CD1c-positive myeloid dendritic cell (primary cell): ENCODE measurements around the gene ZNF768.
A peak's percentile ranks its signal among the peaks of the same experiment; 100 is the strongest.

Experiments
- DNase-seq: peaks from one replicate; pipeline ENCODE4 v3.0.0-alpha.2; 2016; ENCODE audit errors: extremely low spot score

ZNF768 gene

DNA sequence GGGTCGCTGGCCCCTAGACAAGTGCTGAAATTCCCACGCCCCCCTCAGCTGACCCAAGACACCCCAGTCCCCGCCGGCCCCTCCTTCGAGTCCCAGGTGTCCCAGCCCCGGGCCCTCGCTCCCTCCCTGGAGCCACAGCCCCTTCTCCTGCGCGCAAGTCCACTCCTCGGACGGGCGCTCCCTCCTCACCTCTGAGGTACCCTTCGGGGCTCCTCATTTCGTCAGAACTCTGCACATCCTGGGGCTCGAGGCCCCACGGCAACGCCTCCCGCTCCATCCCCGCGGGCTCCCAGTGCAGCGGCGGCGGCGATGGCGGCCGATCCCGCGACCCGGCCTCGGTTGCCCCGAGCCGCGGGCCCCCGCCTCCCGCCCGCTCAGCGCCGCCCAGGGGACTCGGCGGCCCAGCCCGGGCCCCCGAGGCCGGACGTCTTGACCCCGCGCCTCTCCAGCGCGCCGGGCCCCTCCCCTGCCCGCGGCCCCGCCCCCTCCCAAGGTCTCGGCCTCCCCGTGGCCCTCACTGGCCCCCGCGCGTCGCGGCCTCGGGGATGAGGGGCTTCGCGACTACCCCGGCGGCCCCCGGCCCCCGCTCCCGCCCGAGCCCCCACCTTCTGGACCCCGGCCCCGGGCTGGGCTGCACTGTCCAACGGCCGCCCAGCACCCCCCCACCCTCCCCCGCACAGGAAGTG, at the start of gene ZNF768:
Gene ZNF768, minus strand, starts transcription at position 430 of the 686 bp plus-strand sequence. Its CDS starts 153 bp downstream, at position 277.
- peak; percentile 56 for DNase-seq

GRCh38 chr16:30574678-30575077, 48.3 kb upstream of the ZNF768 start:
- DNase-seq = no peak

DNA sequence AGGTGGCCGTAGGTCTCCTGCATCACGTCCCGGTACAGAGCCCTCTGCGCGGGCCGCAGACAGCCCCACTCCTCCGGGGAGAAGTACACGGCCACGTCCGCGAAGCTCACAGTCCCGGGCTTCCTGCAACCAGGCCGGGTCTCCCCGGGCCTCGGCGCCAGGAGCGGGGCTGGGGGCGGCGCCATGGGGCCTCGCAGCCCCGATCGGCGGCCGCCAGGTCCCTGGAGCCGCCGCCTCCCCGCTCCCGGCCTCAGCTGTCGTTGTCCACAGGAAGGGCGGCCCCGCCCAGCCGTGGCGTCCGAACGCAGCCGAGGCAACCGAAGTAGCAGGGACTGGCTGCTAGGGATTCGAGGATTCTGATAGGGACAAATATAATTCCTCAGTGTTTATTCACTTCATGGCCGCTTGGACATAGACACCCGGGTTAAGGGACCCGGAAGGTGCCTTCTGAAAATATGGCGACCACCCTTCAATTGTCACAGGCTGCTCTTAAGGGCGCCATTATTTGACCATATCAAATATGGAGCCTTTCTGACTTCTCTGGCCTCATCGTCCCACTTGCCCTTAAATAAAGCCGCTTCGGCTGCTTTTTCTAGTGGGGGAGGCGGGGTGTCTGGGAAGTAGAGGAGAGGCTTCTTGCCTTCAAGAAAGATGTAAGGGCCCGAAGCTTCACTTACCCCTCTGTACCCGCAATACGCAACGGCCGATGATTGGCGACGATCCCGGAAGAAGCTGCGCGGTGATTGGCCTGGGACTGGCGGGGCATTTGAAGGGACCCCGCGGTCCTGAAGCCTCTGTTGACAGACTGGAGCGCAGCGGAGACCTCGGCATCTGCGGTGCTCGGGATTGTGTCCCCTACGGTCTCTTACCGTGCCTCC, 45.3 kb upstream of the ZNF768 start, which contains the start of gene ZNF688:
Gene ZNF688, minus strand, starts transcription at position 270 of the 878 bp plus-strand sequence. Its CDS starts 85 bp downstream, at position 185.
- peak; percentile 96 for DNase-seq

DNA sequence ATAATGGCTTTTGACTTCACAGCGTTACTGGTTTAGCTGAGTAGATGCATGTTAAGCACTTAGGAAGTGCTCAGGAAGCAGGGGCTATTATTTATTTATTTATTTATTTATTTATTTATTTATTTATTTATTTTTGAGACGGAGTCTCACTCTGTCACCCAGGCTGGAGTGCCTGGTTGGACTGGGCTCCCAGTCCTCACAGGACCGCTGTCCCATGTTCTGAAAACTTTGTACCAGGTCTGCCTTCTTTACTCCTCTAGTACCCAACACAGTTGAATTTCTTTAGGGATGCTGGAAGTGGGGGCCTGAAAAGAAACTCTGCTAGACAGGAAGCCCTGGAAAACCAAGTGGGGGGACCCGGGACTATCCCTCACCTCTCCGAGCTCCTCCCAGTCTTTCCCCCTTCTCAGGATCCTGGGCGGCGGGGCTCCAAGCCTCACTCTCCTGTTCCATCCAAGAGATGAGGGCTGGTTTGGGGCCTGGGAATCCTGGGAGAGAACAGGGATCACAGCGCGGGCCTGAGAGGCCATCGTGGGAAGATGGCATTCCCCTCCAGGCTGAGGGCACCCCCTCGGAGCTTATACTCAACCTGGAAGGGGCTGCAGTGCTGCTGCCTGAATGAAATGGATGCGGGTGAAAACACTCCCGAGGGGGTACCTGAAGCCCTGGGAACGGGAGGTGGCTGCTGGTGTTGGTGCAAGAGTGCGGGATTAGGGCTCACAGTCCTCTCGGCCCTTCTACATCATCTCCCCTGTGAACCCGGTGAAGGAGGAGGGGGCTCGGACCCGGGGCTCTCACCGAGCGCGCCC, 44.5 kb upstream of the ZNF768 start:
- DNase-seq = no peak

DNA sequence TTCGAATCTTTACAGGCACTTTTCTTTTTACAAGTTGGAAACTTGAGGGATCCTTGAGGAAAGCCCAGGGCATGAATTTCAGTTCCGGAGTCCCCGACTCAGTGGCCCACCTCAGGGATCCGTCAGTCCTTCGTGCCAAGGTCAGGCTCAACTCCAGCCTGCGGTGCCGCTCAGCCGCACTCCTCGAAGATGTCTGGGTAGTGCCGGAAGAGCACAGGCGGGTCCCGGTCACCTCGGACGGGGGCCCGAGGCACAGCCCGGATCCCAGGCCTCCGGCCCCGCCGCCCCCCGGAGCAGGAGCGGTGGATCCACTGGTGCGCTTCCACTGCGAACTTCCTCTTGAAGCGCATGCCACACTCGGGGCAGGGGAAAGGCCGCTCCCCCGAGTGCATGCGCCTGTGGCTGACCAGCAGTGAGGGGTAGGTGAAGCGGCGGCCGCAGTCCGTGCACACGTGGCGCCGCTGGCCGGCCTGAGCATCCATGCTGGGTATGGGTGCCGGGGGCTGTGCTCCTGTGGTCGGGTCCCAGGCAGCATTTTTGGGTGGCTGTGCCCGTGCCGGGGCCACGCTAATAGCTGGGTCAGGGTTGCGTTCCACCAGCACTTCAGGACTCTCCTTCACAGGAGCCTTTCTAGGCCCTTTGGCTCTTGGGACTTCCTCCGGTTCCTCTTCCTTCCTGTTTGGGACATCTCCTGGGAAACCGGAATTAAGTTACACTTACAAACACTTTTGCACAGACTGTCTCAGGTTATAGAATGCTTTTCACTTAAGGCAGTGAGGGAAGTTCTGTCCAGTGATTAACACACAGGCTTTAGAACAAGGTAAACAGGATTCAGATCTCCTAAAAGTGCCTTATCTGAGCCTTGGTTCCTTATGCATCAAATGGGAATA, 43.6 kb upstream of the ZNF768 start:
- peak; percentile 27 for DNase-seq

- DNase-seq = no peak
Measured at GRCh38 chr16:30569281-30569680, 42.9 kb upstream of the ZNF768 start.

GRCh38 chr16:30567991-30568638, 41.7 kb upstream of the ZNF768 start:
- peak; percentile 81 for DNase-seq

DNA sequence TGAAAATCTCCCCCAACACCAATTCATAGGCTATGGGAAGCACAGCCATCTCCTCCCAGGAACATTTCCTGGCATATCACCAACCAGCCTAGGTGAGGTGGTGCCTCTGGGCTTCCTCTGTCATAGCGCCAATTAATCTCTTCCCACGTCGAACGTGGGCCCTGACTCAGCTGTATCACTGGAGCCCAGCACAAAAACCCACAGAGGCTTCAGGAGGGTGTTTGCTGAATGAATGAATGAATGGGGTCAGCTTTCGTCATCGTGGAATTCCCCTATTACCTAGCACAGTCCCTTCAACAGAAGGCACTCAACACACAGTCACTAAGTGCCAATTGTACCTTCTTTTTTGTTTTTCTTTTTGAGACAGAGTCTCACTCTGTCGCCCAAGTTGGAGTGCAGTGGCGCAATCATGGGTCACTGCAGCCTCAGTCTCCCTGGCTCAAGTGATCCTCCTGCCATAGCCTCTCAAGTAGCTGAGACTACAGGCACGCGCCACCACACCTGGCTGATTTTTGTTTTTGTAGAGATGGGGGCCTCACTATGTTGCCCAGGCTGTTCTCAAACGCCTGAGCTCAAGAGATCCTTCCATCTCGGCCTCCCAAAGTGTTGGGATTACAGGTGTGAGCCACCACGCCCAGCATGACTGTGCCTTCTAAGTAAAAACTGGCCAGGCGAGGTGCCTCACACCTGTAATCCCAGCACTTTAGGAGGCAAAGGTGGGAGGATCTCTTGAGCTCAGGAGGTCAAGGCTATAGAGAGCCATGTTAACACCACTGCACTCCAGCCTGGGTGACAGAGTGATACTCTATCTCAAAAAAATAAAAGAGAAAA, 41.0 kb upstream of the ZNF768 start:
- DNase-seq = peak; percentile 48

DNA sequence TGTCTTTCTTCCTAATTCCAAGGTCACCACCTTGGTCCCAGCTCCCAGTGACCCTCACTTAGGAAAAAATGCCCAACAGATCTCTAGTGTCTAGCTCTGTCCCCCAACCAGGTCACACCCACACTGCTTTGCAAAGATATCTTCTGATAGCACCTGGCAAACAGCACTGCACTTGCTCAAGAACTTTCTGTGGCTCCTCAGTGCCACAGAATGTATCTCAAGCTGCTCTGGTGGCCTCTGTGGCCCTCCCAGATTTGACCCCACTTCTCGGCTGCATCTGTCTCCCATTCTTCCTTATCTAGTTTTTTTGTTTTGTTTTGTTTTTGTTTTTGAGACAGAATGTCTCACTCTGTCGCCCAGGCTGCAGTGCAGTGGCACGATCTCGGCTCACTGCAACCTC, 40.2 kb upstream of the ZNF768 start:
- DNase-seq = no peak

- no peak for DNase-seq
Measured at GRCh38 chr16:30565984-30566383, 39.6 kb upstream of the ZNF768 start.

GRCh38 chr16:30565526-30565925, 39.2 kb upstream of the ZNF768 start:
- no peak for DNase-seq

- DNase-seq = no peak
Measured at GRCh38 chr16:30562021-30562420, 35.7 kb upstream of the ZNF768 start.

GRCh38 chr16:30561089-30561816, 34.9 kb upstream of the ZNF768 start:
- DNase-seq = peak; percentile 24

- DNase-seq = peak; percentile 49
Measured at GRCh38 chr16:30559690-30560089, 33.3 kb upstream of the ZNF768 start.

DNA sequence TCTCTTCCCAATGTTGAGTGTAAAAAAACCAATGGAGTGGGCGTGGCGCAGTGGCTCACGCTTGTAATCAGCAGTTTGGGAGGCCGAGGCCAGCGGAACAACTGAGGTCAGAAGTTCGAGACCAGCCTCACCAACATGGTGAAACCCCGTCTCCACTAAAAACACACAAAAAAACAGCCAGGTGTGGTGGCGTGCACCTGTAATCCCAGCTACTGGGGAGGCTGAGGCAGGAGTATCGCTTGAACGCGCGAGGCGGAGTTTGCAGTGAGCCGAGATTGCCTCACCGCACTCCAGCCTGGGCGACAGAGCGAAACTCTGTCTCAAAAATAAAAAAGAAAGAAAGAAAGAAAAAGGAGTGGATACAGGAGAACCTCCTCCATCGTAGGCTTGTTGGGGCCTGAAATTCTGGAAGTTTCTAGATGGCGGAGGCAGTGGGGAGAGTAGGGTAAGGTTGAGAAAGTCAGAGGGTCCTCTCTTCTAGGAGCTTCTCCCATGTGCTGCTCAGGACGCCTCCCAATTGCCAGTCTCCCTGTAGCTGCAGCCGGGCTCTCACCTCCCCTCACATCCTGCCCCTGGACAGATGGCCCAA, 32.5 kb upstream of the ZNF768 start:
- DNase-seq = no peak

DNA sequence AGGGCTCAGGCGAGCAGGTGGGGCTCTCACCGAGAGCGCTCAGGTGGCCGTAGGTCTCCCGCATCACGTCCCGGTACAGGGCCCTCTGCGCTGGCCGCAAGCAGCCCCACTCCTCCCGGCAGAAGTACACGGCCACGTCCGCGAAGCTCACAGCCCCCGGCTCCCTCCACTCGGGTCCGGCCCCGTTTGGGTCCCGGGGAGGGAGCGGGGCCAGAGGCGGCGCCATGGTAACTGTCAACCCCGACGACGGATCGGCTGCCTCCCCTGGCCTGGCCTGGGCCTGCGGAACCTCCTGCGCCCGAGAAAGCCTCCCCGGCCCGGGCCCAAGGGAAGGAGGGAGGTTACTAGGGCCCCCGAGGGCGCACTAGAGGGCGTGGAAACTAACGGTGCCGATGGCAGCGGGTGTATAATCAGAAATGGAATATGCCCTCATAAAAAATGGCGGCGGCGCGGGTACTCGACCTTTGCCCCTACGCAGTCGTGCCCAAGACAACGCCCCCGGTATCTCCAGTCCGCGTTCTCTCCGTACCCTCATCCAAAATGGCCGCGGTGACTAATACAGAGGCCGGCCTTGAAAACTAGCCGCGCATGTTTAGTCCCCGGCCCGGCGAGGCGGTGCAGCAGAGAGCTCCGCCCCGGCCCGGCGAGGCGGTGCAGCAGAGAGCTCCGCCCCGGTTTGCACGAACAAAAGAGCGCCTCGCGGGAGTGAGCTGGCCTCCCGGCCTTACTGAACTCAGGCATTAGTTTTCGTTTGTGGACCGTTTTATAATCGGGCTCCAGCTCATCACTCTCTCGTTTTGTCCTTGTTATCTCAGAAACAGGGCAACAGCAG, 31.8 kb upstream of the ZNF768 start, which contains the start of gene ZNF764:
Gene ZNF764, minus strand, starts transcription at position 418 of the 832 bp plus-strand sequence. Its CDS starts 192 bp downstream, at position 226.
- peak; percentile 99 for DNase-seq

GRCh38 chr16:30557707-30557956, 31.3 kb upstream of the ZNF768 start:
- no peak for DNase-seq

DNA sequence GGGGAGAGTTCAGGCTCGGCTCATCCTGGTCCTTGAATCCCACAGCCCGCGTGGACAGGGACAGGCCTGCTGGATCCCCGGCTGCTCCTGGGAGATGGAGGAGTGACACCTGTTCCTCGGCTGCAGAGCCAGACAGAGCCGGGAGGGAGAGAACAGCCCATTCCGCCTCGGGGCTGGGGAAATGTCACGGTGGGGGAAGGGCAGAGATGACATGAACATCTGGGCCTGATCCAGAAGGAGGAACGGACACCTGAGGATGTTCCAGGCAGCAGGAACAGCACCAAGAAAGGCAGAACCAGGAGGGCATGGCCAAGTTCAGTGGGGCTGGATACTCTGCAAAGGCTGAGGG, 29.7 kb upstream of the ZNF768 start:
- DNase-seq = no peak
